RWPE2 (cell line): ENCODE measurements around the gene CGA.

Experiments used
- ATAC-seq: fragments of 200-7000 bp; cut with Tn5 transposase; 3 replicates; pipeline ENCODE4 v1.9.1; 2021; ENCODE audit warnings: low read depth
- DNase-seq: peaks from one replicate; pipeline ENCODE4 v3.0.0-alpha.2; 2020; ENCODE audit warnings: low spot score
- H3K27ac ChIP-seq: fragments of 450-650 bp; 2 replicates; pipeline ENCODE4 v1.5.1; 2017; ENCODE audit warnings: mild to moderate bottlenecking; ENCODE audit not compliant: poor library complexity, severe bottlenecking
- H3K27me3 ChIP-seq: fragments of 250-450 bp; sonication (Bioruptor Pico); 2 replicates; pipeline ENCODE4 v1.5.1; 2021; ENCODE audit warnings: mild to moderate bottlenecking, moderate library complexity; ENCODE audit not compliant: insufficient read depth, poor library complexity, severe bottlenecking
- H3K36me3 ChIP-seq: fragments of 250-450 bp; sonication (Bioruptor Pico); 2 replicates; pipeline ENCODE4 v1.5.1; 2020; ENCODE audit warnings: low read depth, mild to moderate bottlenecking, moderate library complexity
- H3K4me1 ChIP-seq: fragments of 250-450 bp; sonication (Bioruptor Pico); 2 replicates; pipeline ENCODE4 v1.5.1; 2021; ENCODE audit warnings: mild to moderate bottlenecking, moderate library complexity; ENCODE audit not compliant: insufficient read depth, poor library complexity, severe bottlenecking
- H3K4me3 ChIP-seq: fragments of 250-450 bp; sonication (Bioruptor Pico); 2 replicates; pipeline ENCODE4 v1.5.1; 2021; ENCODE audit warnings: mild to moderate bottlenecking, moderate library complexity; ENCODE audit not compliant: severe bottlenecking
- H3K9me3 ChIP-seq: fragments of 250-450 bp; sonication (Bioruptor Pico); 2 replicates; pipeline ENCODE4 v1.5.1; 2021; ENCODE audit warnings: mild to moderate bottlenecking, moderate library complexity; ENCODE audit not compliant: severe bottlenecking
- CTCF ChIP-seq: fragments of 450-650 bp; IDR thresholded peaks from one replicate; pipeline ENCODE4 v1.5.1; 2017; ENCODE audit warnings: mild to moderate bottlenecking, moderate library complexity; ENCODE audit not compliant: poor library complexity, severe bottlenecking

Gene CGA

GRCh38 chr6:87054143-87054833 is 40.6 kb downstream of the CGA start:
- Histone ChIP-seq H3K27ac (no peak overlapping the region), H3K36me3 (no peaks in the 10 kb centered on the region), H3K9me3 (no peaks in the 10 kb centered on the region), H3K4me3 (no peak overlapping the region), H3K27me3 (peaks cover 14% of the 10 kb centered on the region), H3K4me1 (no peaks in the 10 kb centered on the region)
- ATAC-seq (no peak), DNase-seq (no peak)
- no peak for TF ChIP-seq CTCF

- Histone ChIP-seq H3K36me3 (no peaks in the 10 kb centered on the region), H3K4me1 (no peaks in the 10 kb centered on the region), H3K9me3 (no peaks in the 10 kb centered on the region), H3K4me3 (no peak overlapping the region), H3K27me3 (peaks cover 14% of the 10 kb centered on the region), H3K27ac (no peak overlapping the region)
- ATAC-seq = no peak
- TF ChIP-seq CTCF = no peak
- DNase-seq = no peak
These were observed 41.6 kb downstream of the CGA start for GRCh38 chr6:87053312-87053711.

GRCh38 chr6:87049779-87050178 is 45.1 kb downstream of the CGA start:
- H3K36me3 ChIP-seq = no peaks in the 10 kb centered on the region
- peaks cover 17% of the 10 kb centered on the region for H3K27me3 ChIP-seq
- no peak overlapping the region for H3K27ac ChIP-seq
- no peak overlapping the region for H3K4me3 ChIP-seq
- TF ChIP-seq CTCF = no peak
- ATAC-seq (no peak), DNase-seq (no peak)
- no peaks in the 10 kb centered on the region for H3K9me3 ChIP-seq
- no peaks in the 10 kb centered on the region for H3K4me1 ChIP-seq

- no peaks in the 10 kb centered on the region for H3K36me3 ChIP-seq
- H3K27ac ChIP-seq = no peak overlapping the region
- DNase-seq = no peak
- no peaks in the 10 kb centered on the region for H3K9me3 ChIP-seq
- H3K4me3 ChIP-seq = no peak overlapping the region
- TF ChIP-seq CTCF = no peak
- no peak for ATAC-seq
- peaks cover 3% of the 10 kb centered on the region for H3K27me3 ChIP-seq
- no peaks in the 10 kb centered on the region for H3K4me1 ChIP-seq
These were observed 49.3 kb downstream of the CGA start for GRCh38 chr6:87045521-87046075.

GRCh38 chr6:87040729-87041128 is 54.2 kb downstream of the CGA start:
- no peaks in the 10 kb centered on the region for H3K4me1 ChIP-seq
- DNase-seq = no peak

More at GRCh38 chr6:87040729-87041128, 54.2 kb downstream of the CGA start:
- H3K27me3 ChIP-seq = no peaks in the 10 kb centered on the region
- no peak overlapping the region for H3K4me3 ChIP-seq
- no peak for ATAC-seq
- no peak overlapping the region for H3K27ac ChIP-seq
- no peaks in the 10 kb centered on the region for H3K36me3 ChIP-seq
- TF ChIP-seq CTCF = no peak
- H3K9me3 ChIP-seq = no peaks in the 10 kb centered on the region
